ENCODE results near the gene ZDHHC6. TPM values are rescaled to one million over a fixed set of nuclear protein-coding genes. Genes with fewer than 3 reads are reported as not detected.
"Not testable (repeated sequence)": the region's sequence is repeated elsewhere in the genome, so short reads cannot be mapped to it uniquely, and the experiment has no call there.

Gene ZDHHC6
- total RNA-seq, 3 donors from 2014 or later (not counting 1 experiment from before 2014, with no cell fraction given) = 29.1 to 36.1 (median 30.2) TPM

DNA sequence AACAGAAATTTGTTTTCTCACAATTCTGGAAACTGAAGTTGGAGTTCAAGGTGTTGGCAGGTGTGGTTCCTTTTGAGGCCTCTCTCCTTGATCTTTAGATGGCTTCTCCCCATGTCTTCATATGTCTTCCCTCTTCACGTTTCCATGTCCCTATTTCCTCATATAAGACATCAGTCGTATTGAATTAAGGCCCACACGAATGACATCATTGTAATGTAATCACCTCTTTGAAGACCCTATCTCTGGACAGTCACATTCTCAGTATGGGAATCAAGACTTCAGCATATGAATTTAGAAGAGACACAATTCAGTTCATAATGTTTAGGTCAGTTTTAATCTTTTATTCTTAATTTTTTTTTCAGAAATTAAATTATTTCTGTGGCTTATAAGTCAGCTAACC lies 20.1 kb upstream of the ZDHHC6 start:
- intact Hi-C loops (cut with micrococcal nuclease) = no loop called here

GRCh38 chr10:112465299-112465883 lies 18.7 kb upstream of the ZDHHC6 start:
- peaks cover 23% of the 10 kb centered on the region for H3K36me3 ChIP-seq (ENCODE audit: control insufficient read depth, insufficient read depth, low read length)
- no peak for ATAC-seq

More for the DNA sequence above, 20.1 kb upstream of the ZDHHC6 start:
- Mint-ChIP-seq H3K27me3 (ENCODE audit: low read depth in 2 of 2) (no peaks in the 10 kb centered on the region), H3K4me1 (peaks cover 0 to 7% of the 10 kb centered on the region in 2 donors), H3K27ac (no peak overlapping the region), H3K9me3 (no peaks in the 10 kb centered on the region), H3K4me3 (no peak overlapping the region), H3K36me3 (peaks cover 9% of the 10 kb centered on the region)
- Histone ChIP-seq H3K27ac (ENCODE audit: low read length) (no peak overlapping the region), H3K4me3 (ENCODE audit: low read length) (no peak overlapping the region), H3K36me3 (ENCODE audit: control insufficient read depth, insufficient read depth, low read length) (peaks cover 18% of the 10 kb centered on the region), H3K4me1 (ENCODE audit: control insufficient read depth, insufficient read depth, low read length) (no peaks in the 10 kb centered on the region), H3K27me3 (ENCODE audit: control insufficient read depth, insufficient read depth, low read length) (no peaks in the 10 kb centered on the region), H3K9me3 (ENCODE audit: control insufficient read depth, insufficient read depth, low read length) (no peaks in the 10 kb centered on the region)
- WGBS (ENCODE audit: insufficient coverage) = 92% methylated on average over 3 of the region's 3 CpGs
- TF ChIP-seq CTCF (IDR thresholded peaks at IDR 0.05) = no peak
- DNase-seq = no peak
- ATAC-seq = no peak

DNA sequence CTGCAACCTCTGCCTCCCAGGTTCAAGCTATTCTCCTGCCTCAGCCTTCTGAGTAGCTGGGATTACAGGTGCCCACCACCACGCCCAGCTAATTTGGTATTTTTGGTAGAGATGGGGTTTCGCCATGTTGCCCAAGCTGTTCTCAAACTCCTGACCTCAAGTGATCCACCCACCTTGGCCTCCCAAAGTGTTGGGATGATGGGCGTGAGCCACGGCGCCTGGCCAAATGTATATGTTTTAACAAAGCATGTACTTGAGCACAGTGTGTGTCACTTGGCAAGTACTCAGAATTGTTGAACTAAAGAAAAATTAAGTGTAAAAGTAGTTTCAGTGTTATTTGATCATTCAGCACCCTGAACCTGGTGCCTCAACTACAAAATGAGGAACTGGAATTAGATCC lies 17.4 kb upstream of the ZDHHC6 start:
- H3K9me3 ChIP-seq (ENCODE audit: control insufficient read depth, insufficient read depth, low read length); intact Hi-C loops (cut with micrococcal nuclease); H3K4me1 Mint-ChIP-seq; H3K4me3 Mint-ChIP-seq; H3K27ac Mint-ChIP-seq; H3K27me3 ChIP-seq (ENCODE audit: control insufficient read depth, insufficient read depth, low read length); H3K4me3 ChIP-seq (ENCODE audit: low read length); H3K27me3 Mint-ChIP-seq (ENCODE audit: low read depth in 2 of 2); H3K36me3 Mint-ChIP-seq; DNase-seq; ATAC-seq; H3K4me1 ChIP-seq (ENCODE audit: control insufficient read depth, insufficient read depth, low read length); H3K27ac ChIP-seq (ENCODE audit: low read length); H3K9me3 Mint-ChIP-seq: not testable (repeated sequence)
- WGBS (ENCODE audit: insufficient coverage) = 98% methylated on average over 5 of the region's 5 CpGs
- H3K36me3 ChIP-seq (ENCODE audit: control insufficient read depth, insufficient read depth, low read length) = peaks cover 23% of the 10 kb centered on the region

More at GRCh38 chr10:112465299-112465883, 18.7 kb upstream of the ZDHHC6 start:
- no peak for TF ChIP-seq CTCF (IDR thresholded peaks at IDR 0.05)
- Histone ChIP-seq H3K9me3 (ENCODE audit: control insufficient read depth, insufficient read depth, low read length) (no peaks in the 10 kb centered on the region), H3K27ac (ENCODE audit: low read length) (no peak overlapping the region), H3K4me1 (ENCODE audit: control insufficient read depth, insufficient read depth, low read length) (no peaks in the 10 kb centered on the region), H3K4me3 (ENCODE audit: low read length) (no peak overlapping the region), H3K27me3 (ENCODE audit: control insufficient read depth, insufficient read depth, low read length) (no peaks in the 10 kb centered on the region)
- Mint-ChIP-seq H3K27ac (no peak overlapping the region), H3K27me3 (ENCODE audit: low read depth in 2 of 2) (no peaks in the 10 kb centered on the region), H3K4me1 (peaks cover 0 to 7% of the 10 kb centered on the region in 2 donors), H3K4me3 (no peak overlapping the region), H3K36me3 (peaks cover 9% of the 10 kb centered on the region), H3K9me3 (no peaks in the 10 kb centered on the region)
- no peak for DNase-seq
- 57% methylated on average over 1 of the region's 3 CpGs for WGBS (ENCODE audit: insufficient coverage)
- intact Hi-C loops (cut with micrococcal nuclease) = no loop called here

GRCh38 chr10:112461029-112461887 lies 14.5 kb upstream of the ZDHHC6 start:
- no peaks in the 10 kb centered on the region for H3K27me3 ChIP-seq (ENCODE audit: control insufficient read depth, insufficient read depth, low read length)
- Mint-ChIP-seq H3K27me3 (ENCODE audit: low read depth in 2 of 2) (no peaks in the 10 kb centered on the region), H3K36me3 (peaks cover 9% of the 10 kb centered on the region), H3K27ac (no peak overlapping the region), H3K9me3 (no peaks in the 10 kb centered on the region), H3K4me3 (no peak overlapping the region), H3K4me1 (peaks cover 16 to 20% of the 10 kb centered on the region in 2 donors)
- intact Hi-C loops (cut with micrococcal nuclease) = no loop called here
- 96% methylated on average over 4 of the region's 4 CpGs for WGBS (ENCODE audit: insufficient coverage)
- no peak for DNase-seq
- no peak for TF ChIP-seq CTCF (IDR thresholded peaks at IDR 0.05)
- no peak overlapping the region for H3K4me3 ChIP-seq (ENCODE audit: low read length)
- H3K4me1 ChIP-seq (ENCODE audit: control insufficient read depth, insufficient read depth, low read length) = no peaks in the 10 kb centered on the region
- H3K27ac ChIP-seq (ENCODE audit: low read length) = no peak overlapping the region
- no peak for ATAC-seq
- peaks cover 21% of the 10 kb centered on the region for H3K36me3 ChIP-seq (ENCODE audit: control insufficient read depth, insufficient read depth, low read length)
- H3K9me3 ChIP-seq (ENCODE audit: control insufficient read depth, insufficient read depth, low read length) = no peaks in the 10 kb centered on the region

Measured in natural killer cell (primary cell).